Esophagus squamous epithelium (tissue), 5 donors: Measurements from ENCODE around the gene CEBPB. TPM values are rescaled to one million over a fixed set of nuclear protein-coding genes. Genes with fewer than 3 reads are reported as not detected.

ENCODE experiments used
- DNase-seq: peaks from one replicate; lab custom pipeline; 2025; lab: John Stamatoyannopoulos, UW
- H3K27ac ChIP-seq, 4 donors: fragments of 200-600 bp; sonication (generic); one replicate each; pipeline ENCODE4 v1.5.1; 2016 to 2019; ENCODE audit warnings: mild to moderate bottlenecking in 1 of 4
- H3K27me3 ChIP-seq, 4 donors: fragments of 200-600 bp; sonication (generic); 1 replicate in 3 of 4; 2 replicates in 1 of 4; pipeline versions ENCODE4 v1.5.1 to v1.6.0; 2017 to 2021; ENCODE audit warnings: antibody characterized with exemption in 1 of 4
- H3K36me3 ChIP-seq, 3 donors: fragments of 200-600 bp; sonication (generic); one replicate each; pipeline ENCODE4 v1.5.1; 2016 to 2019
- H3K4me1 ChIP-seq, 3 donors: fragments of 200-600 bp; sonication (generic); one replicate each; pipeline ENCODE4 v1.5.1; 2017 to 2019
- H3K4me3 ChIP-seq, 4 donors: fragments of 200-600 bp; sonication (generic); 1 replicate in 3 of 4; 2 replicates in 1 of 4; pipeline ENCODE4 v1.5.1; 2016 to 2019; ENCODE audit warnings: mild to moderate bottlenecking in 2 of 4, moderate library complexity in 1 of 4
- H3K9me3 ChIP-seq, 3 donors: fragments of 200-600 bp; sonication (generic); one replicate each; pipeline ENCODE4 v1.5.1; 2016 to 2019
- CTCF ChIP-seq, 6 experiments: fragments of 450-650 bp in 4 of 6; fragments of 200-600 bp in 2 of 6; sonication (generic) in 2 of 6; IDR thresholded peaks; one replicate each; pipeline ENCODE4 v1.5.1; 2016 to 2019; ENCODE audit warnings: antibody characterized with exemption in 6 of 6, mild to moderate bottlenecking in 4 of 6, moderate library complexity in 4 of 6
- POLR2A ChIP-seq, 4 donors: fragments of 450-650 bp; IDR thresholded peaks; one replicate each; pipeline ENCODE4 v1.6.1; 2017; ENCODE audit warnings: antibody characterized with exemption in 4 of 4, mild to moderate bottlenecking in 4 of 4, moderate library complexity in 3 of 4
- WGBS, 2 donors: methylation state at CpG; one replicate each; pipeline ENCODE4 v1.1.5; 2018; 5-methylcytosine and 5-hydroxymethylcytosine counted together
- intact Hi-C: fragments of 100-400 bp; cut with DNase I; formaldehyde crosslinking; loops from one replicate; pipeline ENCODE4 v1.15.0; 2022
- total RNA-seq, 4 donors: library from RNA; depleted of rRNA; stranded (reverse); fragments of >200 nt; gene quantifications; one replicate each; pipeline ENCODE4 v1.1.0, GENCODE V29; 2016
- donor health status: DM: yes; HTN: yes; CAD: no.

Gene CEBPB
- total RNA-seq, 4 donors from 2014 or later = 31.3 to 46.5 (median 38.2) TPM

- H3K36me3 ChIP-seq = peaks cover 0 to 62% (median 15%) of the 10 kb centered on the region in 3 donors
These were observed 46.3 kb upstream of the CEBPB start for GRCh38 chr20:50144362-50144761.

GRCh38 chr20:50145566-50145965 lies 45.1 kb upstream of the CEBPB start:
- TF ChIP-seq POLR2A (IDR thresholded peaks at IDR 0.05) (no peak), CTCF (IDR thresholded peaks at IDR 0.05) (no peak)
- Histone ChIP-seq H3K4me1 (peaks cover 91 to 100% (median 96%) of the 10 kb centered on the region in 3 donors), H3K4me3 (no peak overlapping the region), H3K27ac (peak overlapping the region; percentile 85 to 99 (median 98)), H3K27me3 (no peaks in the 10 kb centered on the region), H3K9me3 (no peaks in the 10 kb centered on the region), H3K36me3 (peaks cover 0 to 52% (median 13%) of the 10 kb centered on the region in 3 donors)
- intact Hi-C loops = no loop called here
- no peak for DNase-seq
- WGBS, 2 donors = 79 to 84% methylated on average over 5 to 6 of the region's 6 CpGs

More at GRCh38 chr20:50144362-50144761, 46.3 kb upstream of the CEBPB start:
- WGBS, 2 donors = 14 to 25% methylated on average over 1 to 3 of the region's 4 CpGs
- H3K4me3 ChIP-seq = no peak overlapping the region
- peak overlapping the region; percentile 74 to 99 (median 98) for H3K27ac ChIP-seq
- no peaks in the 10 kb centered on the region for H3K27me3 ChIP-seq
- TF ChIP-seq POLR2A (IDR thresholded peaks at IDR 0.05) = no peak
- no peak for TF ChIP-seq CTCF (IDR thresholded peaks at IDR 0.05)
- H3K4me1 ChIP-seq = peaks cover 83 to 100% (median 92%) of the 10 kb centered on the region in 3 donors
- intact Hi-C loops = no loop called here
- no peaks in the 10 kb centered on the region for H3K9me3 ChIP-seq
- no peak for DNase-seq

GRCh38 chr20:50146214-50146613 lies 44.4 kb upstream of the CEBPB start:
- Histone ChIP-seq H3K27me3 (no peaks in the 10 kb centered on the region), H3K4me3 (peak overlapping the region in 3 of 4 donors; percentile 12 to 38 (median 27)), H3K36me3 (peaks cover 0 to 45% (median 13%) of the 10 kb centered on the region in 3 donors), H3K9me3 (no peaks in the 10 kb centered on the region), H3K4me1 (peaks cover 92 to 100% (median 93%) of the 10 kb centered on the region in 3 donors), H3K27ac (peak overlapping the region; percentile 85 to 99 (median 98))
- 44 to 69% methylated on average over 4 to 6 of the region's 6 CpGs for WGBS, 2 donors
- TF ChIP-seq POLR2A (IDR thresholded peaks at IDR 0.05) = no peak
- TF ChIP-seq CTCF (IDR thresholded peaks at IDR 0.05) = no peak
- intact Hi-C loops = no loop called here
- no peak for DNase-seq

- TF ChIP-seq CTCF (IDR thresholded peaks at IDR 0.05) (peak in 1 of 6 experiments; percentile 5), POLR2A (IDR thresholded peaks at IDR 0.05) (peak in 1 of 4 donors; percentile 52)
- H3K36me3 ChIP-seq = peaks cover 0 to 37% (median 13%) of the 10 kb centered on the region in 3 donors
- H3K27ac ChIP-seq = peak overlapping the region; percentile 85 to 99 (median 98)
- intact Hi-C loops = no loop called here
- no peak for DNase-seq
- 22 to 27% methylated on average over 7 to 9 of the region's 17 CpGs for WGBS, 2 donors
- H3K4me3 ChIP-seq = peak overlapping the region in 3 of 4 donors; percentile 12 to 38 (median 27)
- no peaks in the 10 kb centered on the region for H3K27me3 ChIP-seq
- H3K4me1 ChIP-seq = peaks cover 89 to 100% (median 93%) of the 10 kb centered on the region in 3 donors
- H3K9me3 ChIP-seq = no peaks in the 10 kb centered on the region
These were observed 43.6 kb upstream of the CEBPB start for GRCh38 chr20:50146732-50147662.
